NCI-H2196 (cell line): ENCODE results near the gene FTHL17.

Experiments used
- DNase-seq: peaks from one replicate; lab custom pipeline; 2025; ENCODE audit not compliant: unreplicated experiment; lab: John Stamatoyannopoulos, UW

The FTHL17 gene

GRCh38 chrX:31071725-31072124, at the start of gene FTHL17:
FTHL17 (minus strand) TSS chrX:31072041; CDS start chrX:31071953, 88 bp downstream.
- DNase-seq = no peak

- no peak for DNase-seq
Observed at GRCh38 chrX:31117266-31117665, 45.4 kb upstream of the FTHL17 start.

GRCh38 chrX:31115398-31115797, 43.6 kb upstream of the FTHL17 start:
- DNase-seq = no peak

GRCh38 chrX:31114858-31115257, 43.0 kb upstream of the FTHL17 start:
- DNase-seq = no peak

GRCh38 chrX:31112226-31112999, 40.6 kb upstream of the FTHL17 start:
- DNase-seq = no peak

- DNase-seq = no peak
Observed at GRCh38 chrX:31110657-31111056, 38.8 kb upstream of the FTHL17 start.

GRCh38 chrX:31099536-31100090, 27.8 kb upstream of the FTHL17 start:
- no peak for DNase-seq

- no peak for DNase-seq
Observed at GRCh38 chrX:31098079-31098478, 26.2 kb upstream of the FTHL17 start.

GRCh38 chrX:31093639-31093975, 21.8 kb upstream of the FTHL17 start:
- no peak for DNase-seq

- DNase-seq = no peak
Observed at GRCh38 chrX:31092970-31093638, 21.3 kb upstream of the FTHL17 start.

- no peak for DNase-seq
Observed at GRCh38 chrX:31092476-31092875, 20.6 kb upstream of the FTHL17 start.

- no peak for DNase-seq
Observed at GRCh38 chrX:31091819-31092218, 20.0 kb upstream of the FTHL17 start.

GRCh38 chrX:31074522-31074921, 2.7 kb upstream of the FTHL17 start:
- no peak for DNase-seq

GRCh38 chrX:31071262-31071661, 579 bp downstream of the FTHL17 start:
- no peak for DNase-seq

GRCh38 chrX:31070057-31070468, 1.8 kb downstream of the FTHL17 start:
- no peak for DNase-seq

GRCh38 chrX:31063114-31063513, 8.7 kb downstream of the FTHL17 start:
- no peak for DNase-seq

- no peak for DNase-seq
Observed at GRCh38 chrX:31061091-31061490, 10.8 kb downstream of the FTHL17 start.

- no peak for DNase-seq
Observed at GRCh38 chrX:31060016-31060415, 11.8 kb downstream of the FTHL17 start.

- DNase-seq = no peak
Observed at GRCh38 chrX:31058284-31058683, 13.6 kb downstream of the FTHL17 start.

GRCh38 chrX:31057691-31058090, 14.2 kb downstream of the FTHL17 start:
- DNase-seq = no peak

GRCh38 chrX:31057291-31057690, 14.6 kb downstream of the FTHL17 start:
- no peak for DNase-seq

- DNase-seq = no peak
Observed at GRCh38 chrX:31053621-31054020, 18.2 kb downstream of the FTHL17 start.
